ENCODE data around the gene ABCA6. TPM values are rescaled to one million over a fixed set of nuclear protein-coding genes. Genes with fewer than 3 reads are reported as not detected.
A peak's percentile ranks its signal among the peaks of the same experiment; 100 is the strongest.

Gene ABCA6
- total and polyA plus RNA-seq, 2 of the 13 experiments (the other 11 are each of a cell fraction or from before 2014, with no cell fraction given) = 0.05 to 0.11 TPM

- POLR2A ChIA-PET = interaction anchor here (0.7 kb wide), 1 partner anchor 920 kb away, joined by 3 read pairs; no protein-coding TSS in a partner anchor
- Histone ChIP-seq H3K4me1 (ENCODE audit: insufficient read depth, low read length) (0 out of 2 replicates have a peak, but pooled peaks cover 5% of the 10 kb centered on the region), H3K79me2 (ENCODE audit: insufficient read depth, low read length) (no peaks in the 10 kb centered on the region), H3K27ac (ENCODE audit: extremely low read length, insufficient read depth, low read length) (no peak overlapping the region), H3K4me2 (ENCODE audit: low read depth, low read length) (no peak overlapping the region), H3K9ac (ENCODE audit: insufficient read depth, low read depth, low read length) (no peak overlapping the region), H3K9me3 (ENCODE audit: low read length) (no peaks in the 10 kb centered on the region), H4K20me1 (ENCODE audit: insufficient read depth, low read length) (no peaks in the 10 kb centered on the region), H3K4me3 (replicated peaks in 1 of 3; ENCODE audit: insufficient read depth in 1 of 3, low read depth in 2 of 3, low read length in 3 of 3) (no peak overlapping the region), H3K27me3 (ENCODE audit: control insufficient read depth in 1 of 2, insufficient read depth in 2 of 2, low read length in 2 of 2) (peaks cover 0 to 7% of the 10 kb centered on the region in 2 experiments; a peak in 2 of 5 replicates), H3K36me3 (replicated peaks in 1 of 2; ENCODE audit: control insufficient read depth in 1 of 2, insufficient read depth in 2 of 2, low read length in 2 of 2) (no peaks in the 10 kb centered on the region), H2AFZ (ENCODE audit: low read length) (no peak overlapping the region)
- peak; percentile 15 for DNase-seq (ENCODE audit: low spot score)
- no TSS peak for BruUV-seq (replicated peaks)
- ATAC-seq = peak; percentile 90
- in situ Hi-C loops (cut with HindIII; ENCODE audit: extremely low pct_ligation_motif_present, low pct_unique_long_range_greater_than_20kb) (no loop called here), intact Hi-C loops (cut with micrococcal nuclease; ENCODE audit: unreplicated experiment) (no loop called here)
- 9% methylated on average over 2 of the region's 2 CpGs for WGBS (ENCODE audit: low lambda C conversion rate)
- CTCF ChIA-PET (ENCODE audit: low intra/inter-chr PET ratio, low total read pairs) = no interaction called here
- TF ChIP-seq MED1 (CRISPR knock-in tag; IDR thresholded peaks at IDR 0.05) (0 out of 2 replicates have a peak, but pooled peaks have one; percentile 11), ZSCAN31 (CRISPR knock-in tag; IDR thresholded peaks at IDR 0.05; ENCODE audit: low read depth) (no peak), ZNF121 (CRISPR knock-in tag; IDR thresholded peaks at IDR 0.05) (peak; percentile 82), ZNF362 (CRISPR knock-in tag; IDR thresholded peaks at IDR 0.05; ENCODE audit: borderline replicate concordance) (peak; percentile 85), SOX6 (IDR thresholded peaks at IDR 0.05) (no peak), SOX6 (CRISPR knock-in tag; IDR thresholded peaks at IDR 0.05) (0 out of 2 replicates have a peak, but pooled peaks have one; percentile 13), CEBPB (IDR thresholded peaks at IDR 0.05; ENCODE audit: borderline replicate concordance, low read depth, low read length) (peak; percentile 65), TEF (CRISPR knock-in tag; IDR thresholded peaks at IDR 0.05) (0 out of 2 replicates have a peak, but pooled peaks have one; percentile 27), ZNF770 (CRISPR knock-in tag; IDR thresholded peaks at IDR 0.05) (0 out of 2 replicates have a peak, but pooled peaks have one; percentile 29), DMAP1 (CRISPR knock-in tag; IDR thresholded peaks at IDR 0.05) (no peak), HNF4A (CRISPR knock-in tag; IDR thresholded peaks at IDR 0.05) (0 out of 2 replicates have a peak, but pooled peaks have one; percentile 36)
- no peak for FAIRE-seq
Observed at GRCh38 chr17:69154267-69154666, 12.6 kb upstream of the ABCA6 start.

Data from HepG2 (cell line).